Suppressor macrophage treated with lipopolysaccharide for 1 hour (primary cell): Measurements from ENCODE around the gene DCAF12.
A peak's percentile ranks its signal among the peaks of the same experiment; 100 is the strongest.
"Not testable (repeated sequence)": the region's sequence is repeated elsewhere in the genome, so short reads cannot be mapped to it uniquely, and the experiment has no call there.

Experiments
- DNase-seq, 3 donors: peaks; one replicate each; pipeline ENCODE4 v3.0.0-alpha.2; 2020 to 2022

DCAF12 gene

GRCh38 chr9:34126207-34127034 lies at the start of gene DCAF12:
Gene DCAF12, minus strand, starts transcription at chr9:34126698. Its CDS starts 267 bp downstream, at chr9:34126431.
- peak; percentile 96 to 98 (median 97) for DNase-seq

GRCh38 chr9:34176089-34176488 lies 49.6 kb upstream of the DCAF12 start:
- DNase-seq: no peak

GRCh38 chr9:34171753-34172535 lies 45.4 kb upstream of the DCAF12 start:
- DNase-seq: peak; percentile 83 to 91 (median 85)

GRCh38 chr9:34170237-34170991 lies 43.9 kb upstream of the DCAF12 start:
- DNase-seq: no peak

GRCh38 chr9:34169125-34169524 lies 42.6 kb upstream of the DCAF12 start:
- peak in 1 of 3 donors; percentile 15 for DNase-seq

GRCh38 chr9:34163434-34163833 lies 36.9 kb upstream of the DCAF12 start:
- peak; percentile 22 to 40 (median 32) for DNase-seq

GRCh38 chr9:34158362-34158869 lies 31.9 kb upstream of the DCAF12 start:
- DNase-seq: peak; percentile 67 to 69 (median 69)

- DNase-seq: no peak
These were observed 31.4 kb upstream of the DCAF12 start for GRCh38 chr9:34157898-34158297.

GRCh38 chr9:34157318-34157717 lies 30.8 kb upstream of the DCAF12 start:
- no peak for DNase-seq

- no peak for DNase-seq
These were observed 27.6 kb upstream of the DCAF12 start for GRCh38 chr9:34154057-34154456.

GRCh38 chr9:34151398-34151797 lies 24.9 kb upstream of the DCAF12 start:
- DNase-seq: no peak

- peak; percentile 25 to 41 (median 35) for DNase-seq
These were observed 18.7 kb upstream of the DCAF12 start for GRCh38 chr9:34145165-34145564.

GRCh38 chr9:34143116-34143515 lies 16.6 kb upstream of the DCAF12 start:
- peak; percentile 41 to 61 (median 48) for DNase-seq

- DNase-seq: no peak
These were observed 14.4 kb upstream of the DCAF12 start for GRCh38 chr9:34140853-34141252.

GRCh38 chr9:34139477-34140146 lies 13.1 kb upstream of the DCAF12 start:
- DNase-seq: peak; percentile 21 to 29 (median 28)

- DNase-seq: not testable (repeated sequence)
These were observed 12.1 kb upstream of the DCAF12 start for GRCh38 chr9:34138644-34139043.

- no peak for DNase-seq
These were observed 8.0 kb upstream of the DCAF12 start for GRCh38 chr9:34134521-34134920.

- no peak for DNase-seq
These were observed 7.0 kb upstream of the DCAF12 start for GRCh38 chr9:34133436-34133949.

- no peak for DNase-seq
These were observed 5.1 kb upstream of the DCAF12 start for GRCh38 chr9:34131571-34131970.

GRCh38 chr9:34127035-34127948 lies 794 bp upstream of the DCAF12 start:
- no peak for DNase-seq

- peak; percentile 29 to 44 (median 41) for DNase-seq
These were observed 754 bp downstream of the DCAF12 start for GRCh38 chr9:34125681-34126206.
